Measurements from ENCODE around the gene SDR9C7.

SDR9C7 gene

DNA sequence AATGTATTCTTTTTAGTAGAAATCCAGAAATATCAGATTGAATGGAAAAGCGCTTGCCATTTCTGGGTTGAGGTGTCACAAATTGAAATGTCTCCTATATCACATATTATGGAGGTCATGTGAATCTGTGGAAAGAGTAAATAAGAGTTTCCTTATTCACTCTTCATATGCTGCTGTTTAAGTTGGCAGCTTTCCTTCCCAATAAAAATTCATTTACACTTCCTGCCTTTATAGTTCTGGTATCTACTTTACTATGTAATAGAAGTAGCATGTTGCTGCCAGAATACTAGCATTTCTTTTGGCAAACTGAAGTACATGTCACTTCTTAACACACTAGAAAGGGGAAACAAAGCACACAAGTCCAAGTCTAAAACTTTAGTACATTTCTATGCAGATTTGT lies 60.8 kb downstream of the SDR9C7 start:
- no peak for DNase-seq (ENCODE audit: low read depth)
